ENCODE results near the gene BCR.

- TF ChIP-seq CTCF (IDR thresholded peaks at IDR 0.05; ENCODE audit: low read depth, low read length, poor library complexity, severe bottlenecking) = no peak
- no peak for TF ChIP-seq EZH2phosphoT487 (IDR thresholded peaks at IDR 0.05; ENCODE audit: borderline replicate concordance, low read length)
Observed at GRCh38 chr22:23237841-23238240, 57.5 kb downstream of the BCR start.

Data from DOHH2 (cell line).